GDM1 (cell line): ENCODE results near the gene HNRNPCL4.
"Not testable (repeated sequence)": the region's sequence is repeated elsewhere in the genome, so short reads cannot be mapped to it uniquely, and the experiment has no call there.

Experiments
- DNase-seq: peaks from one replicate; lab custom pipeline; 2025; lab: John Stamatoyannopoulos, UW

The HNRNPCL4 gene

GRCh38 chr1:13165531-13165930 is at the start of gene HNRNPCL4:
Gene HNRNPCL4, minus strand, starts transcription at chr1:13165631. Its CDS starts 164 bp downstream, at chr1:13165467.
- DNase-seq, result not testable (repeated sequence)

DNA sequence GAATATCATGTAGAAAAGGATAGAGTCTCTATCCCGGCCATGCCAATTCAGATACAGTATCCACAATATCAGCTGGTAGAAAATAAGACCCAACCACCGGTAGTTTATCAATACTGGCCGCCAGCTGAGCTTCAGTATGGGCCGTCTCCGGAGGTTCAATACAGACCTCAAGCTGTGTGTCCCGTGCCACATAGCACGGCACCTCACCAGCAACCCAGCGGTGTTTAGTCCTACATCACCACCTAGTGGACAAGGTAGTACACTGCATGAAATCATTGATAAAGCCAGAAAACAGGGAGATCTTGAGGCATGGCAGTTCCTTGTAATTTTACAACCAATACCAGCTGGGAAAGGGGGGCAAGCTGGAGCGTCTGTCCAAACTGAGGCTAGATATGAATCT is 43.3 kb upstream of the HNRNPCL4 start:
- DNase-seq, result not testable (repeated sequence)

- DNase-seq, result not testable (repeated sequence)
Measured at GRCh38 chr1:13201309-13201708, 35.9 kb upstream of the HNRNPCL4 start, which contains the start of gene PRAMEF13. Gene PRAMEF13, minus strand, starts transcription at chr1:13201409. Its CDS starts 1,820 bp downstream, at chr1:13199589.

GRCh38 chr1:13171548-13171947 is 6.1 kb upstream of the HNRNPCL4 start, which contains the start of gene PRAMEF9:
Gene PRAMEF9, plus strand, starts transcription at chr1:13171848. Its CDS starts 3,433 bp downstream, at chr1:13175281.
- DNase-seq, result not testable (repeated sequence)

GRCh38 chr1:13155909-13156308 is 9.5 kb downstream of the HNRNPCL4 start, which contains the start of gene PRAMEF26:
Gene PRAMEF26, minus strand, starts transcription at chr1:13156009. Its CDS starts 2,914 bp downstream, at chr1:13153095.
- not testable (repeated sequence) for DNase-seq

- DNase-seq, result not testable (repeated sequence)
Measured at GRCh38 chr1:13116754-13117153, 48.7 kb downstream of the HNRNPCL4 start, which contains the start of gene HNRNPCL2. Gene HNRNPCL2, minus strand, starts transcription at chr1:13116854. Its CDS starts 454 bp downstream, at chr1:13116400.
